ENCODE results near the gene CIBAR2. TPM values are rescaled to one million over a fixed set of nuclear protein-coding genes. Genes with fewer than 3 reads are reported as not detected.

The CIBAR2 gene
- total RNA-seq, 4 donors from 2014 or later: not detected

DNA sequence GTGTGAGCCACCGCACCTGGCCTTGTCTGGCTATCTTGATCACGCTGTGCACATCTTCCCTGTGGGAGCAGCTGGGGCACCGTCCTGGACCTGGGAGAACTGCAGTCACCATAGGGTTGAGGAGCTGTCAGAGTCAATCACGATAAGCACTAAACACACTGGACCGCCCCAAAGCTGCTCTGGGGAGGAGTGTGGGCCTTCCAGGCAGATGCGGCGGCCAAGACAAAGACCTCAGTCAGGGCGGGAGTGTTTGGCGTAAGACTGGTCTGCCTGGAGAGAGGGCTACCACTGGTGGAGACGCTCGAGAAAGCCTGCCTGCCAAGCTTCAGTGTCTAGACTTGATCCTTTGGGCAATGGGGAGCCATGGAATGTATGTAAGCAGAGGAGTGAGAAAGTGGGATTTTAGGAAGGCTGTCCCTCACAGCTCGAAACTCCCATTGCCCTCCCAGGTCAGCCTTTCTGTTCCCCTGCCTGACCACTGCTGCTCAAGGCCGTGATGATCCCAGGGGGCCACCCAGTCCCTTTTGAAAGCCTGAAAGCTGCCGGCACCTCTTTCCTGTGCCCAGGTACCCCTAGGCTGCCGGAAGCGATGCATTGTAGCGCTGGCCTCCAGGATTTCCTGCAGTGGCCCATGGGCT is 29.3 kb upstream of the CIBAR2 start:
- H3K4me3 ChIP-seq: no peak overlapping the region
- H3K4me1 ChIP-seq: peaks cover 38 to 55% (median 49%) of the 10 kb centered on the region in 4 donors
- no peak overlapping the region for H3K27ac ChIP-seq (replicated peaks in 1 of 4)
- WGBS: 80% methylated on average over 17 of the region's 17 CpGs
- TF ChIP-seq POLR2AphosphoS5 (IDR thresholded peaks at IDR 0.05): no peak
- TF ChIP-seq EP300 (IDR thresholded peaks at IDR 0.05): no peak
- no peak for TF ChIP-seq POLR2A (IDR thresholded peaks at IDR 0.05; ENCODE audit: low read depth)
- TF ChIP-seq, protein P1, sequence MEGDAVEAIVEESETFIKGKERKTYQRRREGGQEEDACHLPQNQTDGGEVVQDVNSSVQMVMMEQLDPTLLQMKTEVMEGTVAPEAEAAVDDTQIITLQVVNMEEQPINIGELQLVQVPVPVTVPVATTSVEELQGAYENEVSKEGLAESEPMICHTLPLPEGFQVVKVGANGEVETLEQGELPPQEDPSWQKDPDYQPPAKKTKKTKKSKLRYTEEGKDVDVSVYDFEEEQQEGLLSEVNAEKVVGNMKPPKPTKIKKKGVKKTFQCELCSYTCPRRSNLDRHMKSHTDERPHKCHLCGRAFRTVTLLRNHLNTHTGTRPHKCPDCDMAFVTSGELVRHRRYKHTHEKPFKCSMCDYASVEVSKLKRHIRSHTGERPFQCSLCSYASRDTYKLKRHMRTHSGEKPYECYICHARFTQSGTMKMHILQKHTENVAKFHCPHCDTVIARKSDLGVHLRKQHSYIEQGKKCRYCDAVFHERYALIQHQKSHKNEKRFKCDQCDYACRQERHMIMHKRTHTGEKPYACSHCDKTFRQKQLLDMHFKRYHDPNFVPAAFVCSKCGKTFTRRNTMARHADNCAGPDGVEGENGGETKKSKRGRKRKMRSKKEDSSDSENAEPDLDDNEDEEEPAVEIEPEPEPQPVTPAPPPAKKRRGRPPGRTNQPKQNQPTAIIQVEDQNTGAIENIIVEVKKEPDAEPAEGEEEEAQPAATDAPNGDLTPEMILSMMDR (IDR thresholded peaks at IDR 0.05): no peak
- no peaks in the 10 kb centered on the region for H3K27me3 ChIP-seq
- H3K9me3 ChIP-seq: no peaks in the 10 kb centered on the region
- DNase-seq (ENCODE audit: extremely low spot score): no peak
- no peaks in the 10 kb centered on the region for H3K36me3 ChIP-seq
- intact Hi-C loops (cut with DNase I): no loop called here

DNA sequence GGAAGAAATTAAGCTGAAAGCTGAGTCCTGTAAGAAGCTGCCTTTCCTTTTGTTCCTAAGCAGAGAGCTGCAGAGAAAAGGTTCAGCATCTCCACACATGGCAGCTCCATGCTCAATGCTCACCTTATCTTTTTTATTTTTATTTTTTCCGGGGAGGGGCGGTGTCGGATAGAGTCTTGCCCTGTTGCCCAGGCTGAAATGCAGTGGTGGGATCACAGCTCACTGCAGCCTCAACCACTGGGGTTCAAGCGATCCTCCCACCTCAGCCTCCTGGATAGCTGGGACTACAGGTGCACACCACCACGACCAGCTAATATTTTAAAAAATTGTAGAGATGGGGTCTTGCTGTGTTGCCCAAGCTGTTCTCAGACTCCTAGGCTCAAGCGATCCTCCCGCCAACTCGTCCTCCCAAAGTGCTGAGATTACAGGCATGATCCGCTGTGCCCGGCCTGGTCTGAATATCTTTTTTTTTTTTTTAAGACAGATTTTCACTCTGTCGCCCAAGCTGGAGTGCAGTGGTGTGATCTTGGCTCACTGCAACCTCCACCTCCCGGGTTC is 28.3 kb upstream of the CIBAR2 start:
- no peaks in the 10 kb centered on the region for H3K9me3 ChIP-seq
- DNase-seq (ENCODE audit: extremely low spot score): no peak
- no peaks in the 10 kb centered on the region for H3K27me3 ChIP-seq
- H3K4me1 ChIP-seq: peaks cover 39 to 55% (median 50%) of the 10 kb centered on the region in 4 donors
- H3K36me3 ChIP-seq: no peaks in the 10 kb centered on the region
- 80% methylated on average over 12 of the region's 12 CpGs for WGBS
- H3K4me3 ChIP-seq: no peak overlapping the region
- no peak overlapping the region for H3K27ac ChIP-seq (replicated peaks in 1 of 4)
- TF ChIP-seq POLR2AphosphoS5 (IDR thresholded peaks at IDR 0.05): no peak
- TF ChIP-seq EP300 (IDR thresholded peaks at IDR 0.05): no peak
- TF ChIP-seq, protein P1 (IDR thresholded peaks at IDR 0.05): no peak
- no peak for TF ChIP-seq POLR2A (IDR thresholded peaks at IDR 0.05; ENCODE audit: low read depth)
- intact Hi-C loops (cut with DNase I): no loop called here

DNA sequence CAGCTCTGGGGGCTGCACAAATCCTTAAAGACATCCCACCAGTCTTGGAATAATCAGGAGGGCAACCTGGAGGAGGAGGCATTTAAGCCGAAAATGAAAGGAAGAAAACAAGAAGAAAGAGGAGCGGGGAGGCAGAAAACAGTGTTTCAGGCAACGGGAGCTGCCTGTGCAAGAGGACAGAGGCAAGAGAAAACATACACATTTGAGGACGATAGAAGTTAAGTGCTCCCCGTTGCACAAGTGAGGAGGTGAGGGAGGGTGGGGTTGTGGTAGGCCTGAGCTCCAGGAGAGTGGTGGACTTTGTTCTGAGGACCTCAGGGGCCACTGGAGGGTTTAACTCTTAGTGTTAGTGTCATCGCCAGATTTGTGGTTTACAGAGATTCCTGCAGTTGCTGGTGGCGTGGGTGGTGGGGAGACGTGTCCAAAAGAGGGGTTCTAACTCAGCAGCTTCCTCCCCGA is 27.6 kb upstream of the CIBAR2 start:
- Histone ChIP-seq H3K36me3 (no peaks in the 10 kb centered on the region), H3K4me3 (no peak overlapping the region), H3K27me3 (no peaks in the 10 kb centered on the region), H3K9me3 (no peaks in the 10 kb centered on the region), H3K4me1 (peaks cover 41 to 55% (median 53%) of the 10 kb centered on the region in 4 donors), H3K27ac (replicated peaks in 1 of 4) (no peak overlapping the region)
- DNase-seq (ENCODE audit: extremely low spot score): no peak
- no peak for TF ChIP-seq POLR2A (IDR thresholded peaks at IDR 0.05; ENCODE audit: low read depth)
- no peak for TF ChIP-seq POLR2AphosphoS5 (IDR thresholded peaks at IDR 0.05)
- no peak for TF ChIP-seq EP300 (IDR thresholded peaks at IDR 0.05)
- TF ChIP-seq, protein P1 (IDR thresholded peaks at IDR 0.05): no peak
- WGBS: 89% methylated on average over 9 of the region's 9 CpGs
- intact Hi-C loops (cut with DNase I): no loop called here

DNA sequence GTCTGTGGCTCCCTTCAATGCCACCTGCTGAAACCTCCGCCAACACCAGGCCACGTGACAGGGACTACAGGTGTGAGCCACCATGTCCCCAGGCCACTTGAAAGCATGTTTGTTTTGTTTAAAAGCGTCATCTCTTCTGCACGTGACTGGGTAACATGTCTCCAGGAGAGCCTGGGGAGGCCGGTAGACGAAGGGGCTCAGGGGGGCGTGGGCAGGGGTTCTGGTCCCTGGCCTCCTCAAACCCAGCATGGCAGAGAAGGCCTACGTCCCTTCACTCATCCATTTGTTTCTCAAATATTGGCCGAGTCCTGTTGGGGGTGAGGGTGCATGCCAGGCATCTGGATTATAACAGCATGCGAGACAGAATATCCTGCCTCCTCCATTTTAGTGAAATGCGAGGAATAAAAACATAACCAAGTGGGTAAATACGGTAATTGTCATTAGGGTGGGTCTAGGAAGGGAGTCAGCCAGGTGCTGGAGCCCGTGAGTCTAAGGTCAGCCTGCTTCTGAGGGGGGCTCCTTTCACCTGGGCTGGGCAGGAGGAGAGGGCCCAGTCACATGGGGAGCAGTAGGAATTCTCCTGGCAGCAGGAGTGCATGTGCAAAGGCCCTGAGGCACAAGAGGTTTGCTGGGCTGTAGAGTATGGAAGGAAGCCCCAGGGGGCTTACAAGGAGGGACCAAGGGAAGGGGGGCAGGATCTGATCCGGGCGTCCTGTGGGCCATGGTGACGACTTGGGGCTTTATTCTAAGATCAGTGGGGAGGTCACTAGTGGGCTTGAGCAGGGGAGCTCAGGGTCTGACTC is 26.8 kb upstream of the CIBAR2 start:
- Histone ChIP-seq H3K4me3 (no peak overlapping the region), H3K27ac (replicated peaks in 1 of 4) (no peak overlapping the region), H3K9me3 (no peaks in the 10 kb centered on the region), H3K4me1 (peaks cover 49 to 61% (median 57%) of the 10 kb centered on the region in 4 donors), H3K27me3 (no peaks in the 10 kb centered on the region), H3K36me3 (no peaks in the 10 kb centered on the region)
- no peak for DNase-seq (ENCODE audit: extremely low spot score)
- WGBS: 90% methylated on average over 15 of the region's 16 CpGs
- TF ChIP-seq POLR2AphosphoS5 (IDR thresholded peaks at IDR 0.05): no peak
- TF ChIP-seq POLR2A (IDR thresholded peaks at IDR 0.05; ENCODE audit: low read depth): no peak
- TF ChIP-seq EP300 (IDR thresholded peaks at IDR 0.05): no peak
- TF ChIP-seq, protein P1 (IDR thresholded peaks at IDR 0.05): no peak
- intact Hi-C loops (cut with DNase I): no loop called here

All from esophagus muscularis mucosa (tissue), 4 donors.